NCI-H82 treated with DMSO at 0.1 percent for 48 hours (cell line): Measurements from ENCODE around the gene IBA57.
A peak's percentile ranks its signal among the peaks of the same experiment; 100 is the strongest.

Experiments
- DNase-seq: peaks from one replicate; lab custom pipeline; 2025; ENCODE audit not compliant: unreplicated experiment; lab: John Stamatoyannopoulos, UW

The IBA57 gene

GRCh38 chr1:228144193-228144992, 21.2 kb upstream of the IBA57 start:
- DNase-seq, result peak; percentile 44

GRCh38 chr1:228144993-228145343, 20.6 kb upstream of the IBA57 start:
- no peak for DNase-seq

- DNase-seq, result no peak
Measured at GRCh38 chr1:228145463-228146416, 19.9 kb upstream of the IBA57 start.

GRCh38 chr1:228146417-228147150, 19.0 kb upstream of the IBA57 start:
- no peak for DNase-seq

GRCh38 chr1:228147151-228147693, 18.4 kb upstream of the IBA57 start:
- DNase-seq, result no peak

GRCh38 chr1:228147768-228148167, 17.8 kb upstream of the IBA57 start:
- no peak for DNase-seq

GRCh38 chr1:228148196-228148861, 17.3 kb upstream of the IBA57 start:
- no peak for DNase-seq

GRCh38 chr1:228148935-228149405, 16.6 kb upstream of the IBA57 start:
- DNase-seq, result no peak

GRCh38 chr1:228149406-228150119, 16.0 kb upstream of the IBA57 start, which contains the start of gene GJC2:
TSS of gene GJC2 (plus strand) at chr1:228149930. CDS start at chr1:228157759, 7,829 bp downstream.
- DNase-seq, result peak; percentile 60

- no peak for DNase-seq
Measured at GRCh38 chr1:228150120-228150460, 15.5 kb upstream of the IBA57 start.

- DNase-seq, result no peak
Measured at GRCh38 chr1:228150461-228151179, 15.0 kb upstream of the IBA57 start.

GRCh38 chr1:228151180-228151925, 14.3 kb upstream of the IBA57 start:
- DNase-seq, result no peak

GRCh38 chr1:228152097-228152917, 13.3 kb upstream of the IBA57 start:
- DNase-seq, result no peak

GRCh38 chr1:228152918-228153258, 12.7 kb upstream of the IBA57 start:
- DNase-seq, result no peak

GRCh38 chr1:228154021-228154669, 11.5 kb upstream of the IBA57 start:
- no peak for DNase-seq

- no peak for DNase-seq
Measured at GRCh38 chr1:228154670-228155571, 10.7 kb upstream of the IBA57 start.
